SK-N-SH (cell line): ENCODE results near the gene SNTG2.

Experiments
- CTCF ChIP-seq: fragments of 200-600 bp; sonication (generic); IDR thresholded peaks from 2 replicates; pipeline ENCODE4 v1.6.1; 2017; ENCODE audit warnings: antibody characterized with exemption, mild to moderate bottlenecking, moderate library complexity
- GABPA ChIP-seq: IDR thresholded peaks from 2 replicates; pipeline ENCODE4 v1.4.0; 2012; ENCODE audit warnings: low read depth, mild to moderate bottlenecking
- POLR2AphosphoS5 ChIP-seq: IDR thresholded peaks from 2 replicates; pipeline ENCODE4 v1.6.1; 2012; ENCODE audit warnings: low read depth, low read length
- RAD21 ChIP-seq: IDR thresholded peaks from 2 replicates; pipeline ENCODE4 v1.6.1; 2012; ENCODE audit warnings: mild to moderate bottlenecking, low read length
- REST ChIP-seq: IDR thresholded peaks from 2 replicates; pipeline ENCODE4 v1.6.1; 2012; ENCODE audit warnings: mild to moderate bottlenecking, low read depth, low read length, moderate library complexity
- YY1 ChIP-seq: IDR thresholded peaks from 2 replicates; pipeline ENCODE4 v1.4.0; 2012; ENCODE audit warnings: low read depth, mild to moderate bottlenecking
- TF ChIP-seq, protein P1 (sequence below): IDR thresholded peaks from 2 replicates; pipeline ENCODE4 v1.4.0; 2012; ENCODE audit warnings: low read depth

DNA sequence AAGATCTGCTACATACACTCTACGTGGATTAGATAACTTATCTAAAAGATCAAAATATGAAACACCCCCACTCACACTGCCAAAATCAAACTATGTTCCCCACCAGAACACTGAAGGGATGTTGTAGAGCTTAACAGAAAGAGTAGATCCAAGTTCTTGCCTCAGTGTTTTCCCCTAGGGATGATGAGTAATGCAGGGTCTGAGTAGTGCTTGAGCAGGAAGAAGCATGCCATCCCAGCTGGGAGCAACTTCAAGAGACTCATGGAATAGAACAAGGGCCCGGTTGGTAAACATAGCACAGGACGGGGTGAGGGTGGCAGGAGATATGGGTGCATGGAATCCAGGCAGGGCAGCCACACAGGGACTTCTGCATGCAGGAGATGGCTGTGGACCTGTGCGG is 74.3 kb downstream of the SNTG2 start:
- no peak for TF ChIP-seq GABPA
- no peak for TF ChIP-seq CTCF
- TF ChIP-seq POLR2AphosphoS5: no peak
- no peak for TF ChIP-seq REST
- TF ChIP-seq RAD21: no peak
- no peak for TF ChIP-seq YY1
- TF ChIP-seq, protein P1, sequence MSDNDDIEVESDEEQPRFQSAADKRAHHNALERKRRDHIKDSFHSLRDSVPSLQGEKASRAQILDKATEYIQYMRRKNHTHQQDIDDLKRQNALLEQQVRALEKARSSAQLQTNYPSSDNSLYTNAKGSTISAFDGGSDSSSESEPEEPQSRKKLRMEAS: no peak
